Activated B cell treated with CpG ODN at 0.5 μM for 24 hours (primary cell): ENCODE data around the gene AKAP9. TPM values are rescaled to one million over a fixed set of nuclear protein-coding genes. Genes with fewer than 3 reads are reported as not detected.
"Not testable (repeated sequence)": the region's sequence is repeated elsewhere in the genome, so short reads cannot be mapped to it uniquely, and the experiment has no call there.

ENCODE experiments used
- ATAC-seq: fragments of 200-7000 bp; cut with Tn5 transposase; one replicate; pipeline ENCODE4 v1.10.0; 2021; ENCODE audit warnings: low read depth, mild to moderate bottlenecking, moderate library complexity
- CTCF ChIA-PET: fragments of 350-600 bp; sonication (Branson Sonifier 250); formaldehyde crosslinking; loops from one replicate; lab custom pipeline; 2021; ENCODE audit warnings: antibody characterized with exemption; lab: Charles Lee
- POLR2A ChIA-PET: fragments of 350-600 bp; sonication (Branson Sonifier 250); formaldehyde crosslinking; loops from one replicate; lab custom pipeline; 2021; ENCODE audit warnings: antibody characterized with exemption; lab: Charles Lee
- DNase-seq: peaks from one replicate; pipeline ENCODE4 v3.0.0; 2022
- H3K27ac Mint-ChIP-seq: one replicate; pipeline ENCODE4 v1.8.0; 2020; ENCODE audit warnings: mixed read lengths
- H3K27me3 Mint-ChIP-seq: one replicate; pipeline ENCODE4 v1.8.0; 2021; ENCODE audit warnings: mixed read lengths
- H3K36me3 Mint-ChIP-seq: one replicate; pipeline ENCODE4 v1.8.0; 2021; ENCODE audit warnings: low read depth, mixed read lengths
- H3K4me1 Mint-ChIP-seq: one replicate; pipeline ENCODE4 v1.8.0; 2021; ENCODE audit warnings: mixed read lengths
- H3K4me3 Mint-ChIP-seq: one replicate; pipeline ENCODE4 v1.8.0; 2020; ENCODE audit warnings: mild to moderate bottlenecking, mixed read lengths
- H3K9me3 Mint-ChIP-seq: one replicate; pipeline ENCODE4 v1.8.0; 2020; ENCODE audit warnings: mixed read lengths
- CTCF ChIP-seq: fragments of 200-600 bp; IDR thresholded peaks from one replicate; pipeline ENCODE4 v1.8.0; 2022; ENCODE audit warnings: antibody characterized with exemption, mild to moderate bottlenecking
- intact Hi-C: fragments of 100-400 bp; cut with micrococcal nuclease; formaldehyde crosslinking; loops from one replicate; pipeline ENCODE4 v1.15.1; 2024
- total RNA-seq: library from RNA; stranded (reverse); gene quantifications from 2 replicates; pipeline ENCODE4 v1.2.3, GENCODE V29; 2022

The AKAP9 gene
- total RNA-seq, 1 donor from 2014 or later = 58.4 TPM

DNA sequence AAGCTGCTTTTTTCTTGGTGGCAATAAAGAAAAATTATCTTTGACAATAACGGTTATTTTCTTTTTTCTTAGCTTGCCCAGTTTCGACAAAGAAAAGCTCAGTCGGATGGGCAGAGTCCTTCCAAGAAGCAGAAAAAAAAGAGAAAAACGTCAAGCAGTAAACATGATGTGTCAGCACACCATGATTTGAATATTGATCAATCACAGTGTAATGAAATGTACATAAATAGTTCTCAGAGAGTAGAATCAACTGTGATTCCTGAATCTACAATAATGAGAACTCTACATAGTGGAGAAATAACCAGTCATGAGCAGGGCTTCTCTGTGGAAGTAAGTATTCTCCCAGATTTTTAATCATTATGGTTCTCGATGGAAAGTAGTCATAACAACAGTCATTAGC is 33.0 kb downstream of the AKAP9 start:
- Mint-ChIP-seq H3K36me3 (peaks cover 27% of the 10 kb centered on the region), H3K4me3 (no peak overlapping the region), H3K27ac (no peak overlapping the region), H3K9me3 (no peaks in the 10 kb centered on the region), H3K27me3 (no peaks in the 10 kb centered on the region), H3K4me1 (peaks cover 12% of the 10 kb centered on the region)
- ChIA-PET POLR2A (no interaction called here), CTCF (no interaction called here)
- DNase-seq (no peak), ATAC-seq (no peak)
- intact Hi-C loops = no loop called here
- no peak for TF ChIP-seq CTCF

GRCh38 chr7:91974066-91974465 is 33.4 kb downstream of the AKAP9 start:
- TF ChIP-seq CTCF = no peak
- Mint-ChIP-seq H3K4me3 (no peak overlapping the region), H3K36me3 (peaks cover 29% of the 10 kb centered on the region), H3K27me3 (no peaks in the 10 kb centered on the region), H3K27ac (no peak overlapping the region), H3K9me3 (no peaks in the 10 kb centered on the region), H3K4me1 (peaks cover 12% of the 10 kb centered on the region)
- DNase-seq (no peak), ATAC-seq (no peak)
- intact Hi-C loops = no loop called here
- ChIA-PET POLR2A (no interaction called here), CTCF (no interaction called here)

GRCh38 chr7:91976743-91977142 is 36.1 kb downstream of the AKAP9 start:
- DNase-seq = no peak
- ATAC-seq = no peak
- H3K27me3 Mint-ChIP-seq = no peaks in the 10 kb centered on the region
- no peak overlapping the region for H3K27ac Mint-ChIP-seq
- H3K4me3 Mint-ChIP-seq = no peak overlapping the region
- H3K9me3 Mint-ChIP-seq = no peaks in the 10 kb centered on the region
- intact Hi-C loops = no loop called here
- H3K36me3 Mint-ChIP-seq = peaks cover 39% of the 10 kb centered on the region
- POLR2A ChIA-PET = no interaction called here
- CTCF ChIA-PET = no interaction called here
- no peak for TF ChIP-seq CTCF
- peaks cover 2% of the 10 kb centered on the region for H3K4me1 Mint-ChIP-seq

DNA sequence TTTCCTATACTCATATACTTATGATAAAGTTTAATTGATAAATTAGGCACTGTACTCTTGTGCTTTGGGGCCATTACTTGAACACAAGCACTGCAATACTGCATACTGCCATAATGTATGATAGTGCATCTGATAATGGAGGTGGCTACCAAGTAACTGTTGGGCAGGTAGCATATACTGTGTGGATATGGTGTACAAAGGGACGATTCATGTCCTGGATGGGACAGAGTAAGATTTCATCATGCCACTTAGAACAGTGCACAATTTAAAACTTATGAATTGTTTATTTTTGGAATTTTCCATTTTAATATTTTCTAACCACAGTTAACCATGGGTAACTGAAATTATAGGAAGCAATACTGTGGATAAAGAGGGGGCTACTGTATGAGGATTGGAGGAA is 38.9 kb downstream of the AKAP9 start:
- intact Hi-C loops = no loop called here
- H3K36me3 Mint-ChIP-seq = peaks cover 53% of the 10 kb centered on the region
- H3K27ac Mint-ChIP-seq = no peak overlapping the region
- peaks cover 3% of the 10 kb centered on the region for H3K4me1 Mint-ChIP-seq
- H3K27me3 Mint-ChIP-seq = no peaks in the 10 kb centered on the region
- TF ChIP-seq CTCF = no peak
- ATAC-seq = no peak
- DNase-seq = no peak
- CTCF ChIA-PET = no interaction called here
- H3K9me3 Mint-ChIP-seq = peaks cover 4% of the 10 kb centered on the region
- POLR2A ChIA-PET = no interaction called here
- H3K4me3 Mint-ChIP-seq = no peak overlapping the region

GRCh38 chr7:91982352-91982751 is 41.7 kb downstream of the AKAP9 start:
- CTCF ChIA-PET, H3K4me3 Mint-ChIP-seq, H3K4me1 Mint-ChIP-seq, intact Hi-C loops, H3K9me3 Mint-ChIP-seq, H3K27ac Mint-ChIP-seq, ATAC-seq, POLR2A ChIA-PET, DNase-seq, H3K27me3 Mint-ChIP-seq: not testable (repeated sequence)
- H3K36me3 Mint-ChIP-seq = peaks cover 57% of the 10 kb centered on the region

DNA sequence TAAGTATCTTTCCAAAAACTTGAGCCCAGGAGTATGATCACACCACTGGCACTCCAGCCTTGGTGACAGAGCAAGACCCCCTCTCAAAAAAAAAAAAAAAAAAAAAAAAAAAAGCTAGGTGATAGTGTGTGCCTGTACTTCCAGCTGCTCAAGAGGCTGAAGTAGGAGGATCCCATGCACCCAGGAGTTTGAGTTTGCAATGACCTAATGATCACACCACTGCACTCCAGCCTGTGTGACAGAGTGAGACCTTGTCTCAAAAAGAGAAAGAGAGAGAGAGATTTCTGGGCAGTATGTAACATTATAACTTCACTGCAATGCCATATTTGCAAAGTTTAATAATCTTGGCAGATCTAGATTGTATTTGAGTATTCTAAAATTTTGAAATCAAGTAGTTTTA is 47.6 kb downstream of the AKAP9 start:
- ATAC-seq (no peak), DNase-seq (no peak)
- no peaks in the 10 kb centered on the region for H3K27me3 Mint-ChIP-seq
- H3K9me3 Mint-ChIP-seq = no peaks in the 10 kb centered on the region
- CTCF ChIA-PET = no interaction called here
- peaks cover 46% of the 10 kb centered on the region for H3K36me3 Mint-ChIP-seq
- POLR2A ChIA-PET = no interaction called here
- peaks cover 6% of the 10 kb centered on the region for H3K4me1 Mint-ChIP-seq
- H3K4me3 Mint-ChIP-seq = no peak overlapping the region
- H3K27ac Mint-ChIP-seq = no peak overlapping the region
- no peak for TF ChIP-seq CTCF
- intact Hi-C loops = no loop called here
